ENCODE measurements around the gene RALA.
"Not testable (repeated sequence)": the region's sequence is repeated elsewhere in the genome, so short reads cannot be mapped to it uniquely, and the experiment has no call there.

The RALA gene

DNA sequence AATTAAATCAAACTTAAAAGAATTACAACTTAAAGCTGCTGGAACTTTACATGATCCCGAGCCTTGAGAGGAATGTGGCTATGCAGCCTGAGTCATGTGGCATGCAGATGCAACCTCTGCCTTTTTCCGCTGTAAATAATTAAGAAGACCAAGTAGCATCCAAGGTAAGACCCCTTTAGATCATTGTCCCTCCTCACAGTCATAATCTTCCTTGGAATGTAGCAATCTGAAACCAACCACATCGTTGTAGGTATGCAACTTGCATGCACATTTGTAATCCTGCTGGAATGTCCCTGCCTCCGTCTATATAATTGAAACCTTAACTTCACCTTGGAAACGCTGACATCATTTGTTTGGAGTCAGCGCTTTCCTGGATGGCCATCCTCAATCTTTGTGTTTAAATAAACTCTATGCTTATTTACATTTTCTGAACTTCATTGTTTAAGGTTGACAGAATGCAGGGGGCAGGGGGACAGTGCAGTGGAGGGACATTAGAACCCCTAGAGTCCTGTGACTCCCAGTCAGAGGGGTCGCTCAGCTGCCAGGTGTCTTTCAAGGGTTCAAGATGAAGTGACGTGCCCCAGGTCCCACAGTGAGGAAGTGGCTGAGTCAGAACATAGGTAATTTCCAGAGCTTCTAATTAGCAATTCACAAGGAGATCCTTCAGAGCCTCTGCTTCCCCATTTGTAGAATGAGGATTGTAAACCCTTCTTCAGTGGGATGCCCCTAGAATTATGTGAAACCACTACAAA lies 110.7 kb downstream of the RALA start:
- DNase-seq, result peak; percentile 97

DNA sequence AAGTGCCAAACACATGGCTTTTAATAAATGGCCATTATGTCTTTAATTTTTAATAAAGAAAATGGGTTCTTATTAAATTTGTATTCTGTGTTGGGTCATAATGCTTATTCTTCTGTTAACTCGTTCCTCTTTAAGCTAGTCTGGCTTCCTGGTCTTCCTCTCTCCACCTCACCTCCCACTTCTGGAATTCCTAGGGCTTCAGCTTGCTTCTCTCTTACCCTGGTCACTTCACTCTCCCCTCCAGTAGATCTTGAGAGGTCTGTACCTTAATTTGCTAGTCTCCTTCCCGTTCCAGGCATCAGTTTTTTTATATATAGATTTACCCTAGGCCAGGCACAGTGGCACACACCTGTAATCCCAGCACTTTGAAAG lies 111.2 kb downstream of the RALA start:
- DNase-seq, result no peak

DNA sequence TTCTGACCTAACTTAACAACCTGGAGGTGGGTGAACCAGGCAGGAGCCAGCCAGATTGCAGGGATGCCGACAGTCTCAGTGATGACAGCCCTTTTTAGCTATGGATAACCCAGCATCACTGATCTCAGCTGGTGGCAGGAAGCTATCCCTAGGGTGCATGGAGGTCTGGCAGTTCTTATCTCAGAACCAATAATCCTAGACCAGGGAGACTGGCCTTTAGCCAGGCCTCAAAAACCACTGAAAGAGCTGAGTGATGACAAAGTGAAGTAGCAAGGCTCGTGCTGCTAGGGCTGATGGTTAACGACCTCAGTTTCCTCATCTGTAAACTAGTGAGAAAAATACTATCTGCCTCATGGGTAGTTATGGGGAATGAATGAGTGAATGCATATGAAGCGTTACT lies 112.5 kb downstream of the RALA start:
- peak; percentile 86 for DNase-seq

DNA sequence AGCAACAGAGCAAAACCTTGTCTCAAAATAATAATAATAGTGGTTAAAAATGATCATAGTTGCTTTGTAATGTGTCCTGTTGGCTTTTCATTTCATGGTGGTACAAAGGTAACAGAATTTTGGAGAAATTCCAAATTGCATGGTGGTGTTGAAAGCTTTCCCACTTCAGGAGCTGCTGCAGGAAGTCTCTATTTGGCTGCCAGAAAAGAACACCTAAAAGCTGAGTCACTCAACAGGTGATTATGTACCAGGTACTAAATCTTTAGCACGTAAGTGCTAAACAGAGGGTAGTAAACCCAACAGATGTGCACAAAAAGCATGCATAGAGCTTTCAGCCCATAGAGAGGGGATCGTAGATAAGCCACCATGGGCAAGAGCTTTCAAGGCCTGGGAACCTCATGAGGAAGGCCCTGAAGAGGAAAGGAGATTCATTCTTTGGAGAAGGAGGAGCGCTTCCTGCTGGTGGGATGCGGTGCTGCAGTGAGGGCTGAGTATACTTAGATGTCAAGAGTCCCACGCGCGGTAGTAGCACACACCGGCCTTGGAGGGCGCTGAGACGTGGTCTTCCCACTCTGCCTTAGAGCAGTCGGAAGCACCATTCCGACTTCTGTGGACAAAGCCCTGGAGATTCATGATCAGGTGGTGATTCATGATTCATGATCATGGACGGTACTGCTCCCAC lies 118.7 kb downstream of the RALA start:
- DNase-seq, result peak; percentile 28

GRCh38 chr7:39744620-39745019 lies 121.2 kb downstream of the RALA start:
- no peak for DNase-seq

GRCh38 chr7:39745320-39745719 lies 121.9 kb downstream of the RALA start:
- no peak for DNase-seq

GRCh38 chr7:39746103-39746819 lies 122.9 kb downstream of the RALA start:
- DNase-seq, result peak; percentile 85

GRCh38 chr7:39749177-39749576 lies 125.8 kb downstream of the RALA start:
- peak; percentile 82 for DNase-seq

GRCh38 chr7:39749717-39750116 lies 126.3 kb downstream of the RALA start:
- DNase-seq, result no peak

GRCh38 chr7:39750253-39751077 lies 127.1 kb downstream of the RALA start:
- DNase-seq, result no peak

DNA sequence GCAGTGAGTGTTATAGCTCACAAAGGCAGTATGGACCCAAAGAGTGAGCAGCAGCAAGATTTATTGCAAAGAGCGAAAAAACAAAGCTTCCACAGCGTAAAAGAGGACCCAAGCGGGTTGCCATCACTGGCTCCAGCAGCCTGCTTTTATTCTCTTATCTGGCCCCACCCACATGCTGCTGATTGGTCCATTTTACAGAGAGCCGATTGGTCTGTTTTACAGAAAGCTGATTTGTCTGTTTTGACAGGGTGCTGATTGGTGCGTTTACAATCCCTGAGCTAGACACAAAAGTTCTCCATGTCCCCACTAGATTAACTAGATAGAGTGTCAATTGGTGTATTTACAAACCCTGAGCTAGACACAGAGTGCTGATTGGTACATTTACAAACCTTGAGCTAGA lies 129.9 kb downstream of the RALA start:
- DNase-seq, result not testable (repeated sequence)

GRCh38 chr7:39753823-39754325 lies 130.5 kb downstream of the RALA start:
- no peak for DNase-seq

- peak; percentile 82 for DNase-seq
Measured at GRCh38 chr7:39754326-39755120, 131.2 kb downstream of the RALA start.

GRCh38 chr7:39757604-39758003 lies 134.2 kb downstream of the RALA start:
- no peak for DNase-seq
